ENCODE measurements around the gene MTCH1.

The MTCH1 gene

GRCh38 chr6:36926708-36927513 is 59.1 kb downstream of the MTCH1 start:
- DNase-seq (ENCODE audit: low read depth in 2 of 2): no peak
- TF ChIP-seq CTCF (IDR thresholded peaks at IDR 0.05; ENCODE audit: low read depth, low read length): no peak
- no peak overlapping the region for H3K4me3 ChIP-seq (replicated peaks in 1 of 2; ENCODE audit: low read depth in 2 of 2, low read length in 2 of 2)

- no peak overlapping the region for H3K4me3 ChIP-seq (replicated peaks in 1 of 2; ENCODE audit: low read depth in 2 of 2, low read length in 2 of 2)
- TF ChIP-seq CTCF (IDR thresholded peaks at IDR 0.05; ENCODE audit: low read depth, low read length): no peak
Observed at GRCh38 chr6:36925809-36926208, 60.2 kb downstream of the MTCH1 start.

GRCh38 chr6:36924778-36925374 is 61.1 kb downstream of the MTCH1 start:
- DNase-seq (ENCODE audit: low read depth in 2 of 2): no peak
- H3K4me3 ChIP-seq (replicated peaks in 1 of 2; ENCODE audit: low read depth in 2 of 2, low read length in 2 of 2): no peak overlapping the region
- TF ChIP-seq CTCF (IDR thresholded peaks at IDR 0.05; ENCODE audit: low read depth, low read length): no peak

More at GRCh38 chr6:36925809-36926208, 60.2 kb downstream of the MTCH1 start:
- DNase-seq (ENCODE audit: low read depth in 2 of 2): no peak

- TF ChIP-seq CTCF (IDR thresholded peaks at IDR 0.05; ENCODE audit: low read depth, low read length): no peak
- H3K4me3 ChIP-seq (replicated peaks in 1 of 2; ENCODE audit: low read depth in 2 of 2, low read length in 2 of 2): no peak overlapping the region
- DNase-seq (ENCODE audit: low read depth in 2 of 2): no peak
Observed at GRCh38 chr6:36924131-36924530, 61.9 kb downstream of the MTCH1 start.

- peak; percentile 48 to 67 for DNase-seq (ENCODE audit: low read depth in 2 of 2)
- no peak overlapping the region for H3K4me3 ChIP-seq (replicated peaks in 1 of 2; ENCODE audit: low read depth in 2 of 2, low read length in 2 of 2)
- no peak for TF ChIP-seq CTCF (IDR thresholded peaks at IDR 0.05; ENCODE audit: low read depth, low read length)
Observed at GRCh38 chr6:36920546-36920945, 65.5 kb downstream of the MTCH1 start.

GRCh38 chr6:36920049-36920448 is 65.9 kb downstream of the MTCH1 start:
- DNase-seq (ENCODE audit: low read depth in 2 of 2): no peak
- no peak overlapping the region for H3K4me3 ChIP-seq (replicated peaks in 1 of 2; ENCODE audit: low read depth in 2 of 2, low read length in 2 of 2)
- TF ChIP-seq CTCF (IDR thresholded peaks at IDR 0.05; ENCODE audit: low read depth, low read length): no peak
